A673 (cell line): Measurements from ENCODE around the gene PNMA3. TPM values are rescaled to one million over a fixed set of nuclear protein-coding genes. Genes with fewer than 3 reads are reported as not detected.
"Not testable (repeated sequence)": the region's sequence is repeated elsewhere in the genome, so short reads cannot be mapped to it uniquely, and the experiment has no call there.

Experiments used
- BruUV-seq: library from RNA; stranded (reverse); fragments of 400-500 nt; replicated peaks from 2 replicates; lab custom pipeline; 2021; lab: Mats Ljungman, UMichigan
- CTCF ChIA-PET: fragments of 300-600 bp; sonication (Branson Sonifier 250); formaldehyde crosslinking; loops from one replicate; lab custom pipeline; 2022; ENCODE audit warnings: antibody characterized with exemption; lab: Charles Lee
- POLR2A ChIA-PET: fragments of 300-600 bp; sonication (Branson Sonifier 250); formaldehyde crosslinking; loops from one replicate; lab custom pipeline; 2022; ENCODE audit warnings: antibody characterized with exemption; ENCODE audit not compliant: low non-redundant PET; lab: Charles Lee
- DNase-seq: peaks from one replicate; pipeline ENCODE4 v3.0.0-alpha.2; 2015; ENCODE audit warnings: low spot score
- H3K27ac ChIP-seq: fragments of 200-600 bp; sonication (generic); 2 replicates; pipeline ENCODE4 v1.5.1; 2016; ENCODE audit warnings: mixed run types, low read depth, mild to moderate bottlenecking, mixed read lengths, antibody characterized with exemption, low read length; ENCODE audit not compliant: poor library complexity, severe bottlenecking
- H3K27me3 ChIP-seq: fragments of 200-600 bp; sonication (generic); replicated peaks from 2 replicates; pipeline ENCODE4 v1.6.1; 2017; ENCODE audit warnings: mixed run types, low read depth, mild to moderate bottlenecking, mixed read lengths, antibody characterized with exemption, low read length; ENCODE audit not compliant: insufficient read depth, poor library complexity
- H3K36me3 ChIP-seq: fragments of 200-600 bp; sonication (generic); 2 replicates; pipeline ENCODE4 v1.6.1; 2016; ENCODE audit warnings: mixed run types, mild to moderate bottlenecking, mixed read lengths, antibody characterized with exemption, low read length; ENCODE audit not compliant: insufficient read depth, poor library complexity, severe bottlenecking
- H3K4me1 ChIP-seq: fragments of 200-600 bp; sonication (generic); 2 replicates; pipeline ENCODE4 v1.6.1; 2017; ENCODE audit warnings: mixed run types, mild to moderate bottlenecking, mixed read lengths, antibody characterized with exemption, low read length; ENCODE audit not compliant: insufficient read depth, poor library complexity, severe bottlenecking
- H3K4me3 ChIP-seq: fragments of 200-600 bp; sonication (generic); 2 replicates; pipeline ENCODE4 v1.5.1; 2016; ENCODE audit warnings: low read depth, mixed run types, mild to moderate bottlenecking, mixed read lengths, low read length; ENCODE audit not compliant: poor library complexity, severe bottlenecking
- H3K9me3 ChIP-seq: fragments of 200-600 bp; sonication (generic); 2 replicates; pipeline ENCODE4 v1.6.1; 2016; ENCODE audit warnings: mixed run types, low read depth, mild to moderate bottlenecking, mixed read lengths, antibody characterized with exemption, low read length; ENCODE audit not compliant: poor library complexity, severe bottlenecking
- EZH2 ChIP-seq: fragments of 200-600 bp; sonication (generic); IDR thresholded peaks from 2 replicates; pipeline ENCODE4 v1.6.1; 2017; ENCODE audit warnings: borderline replicate concordance, low read depth, mild to moderate bottlenecking, mixed read lengths, antibody characterized with exemption, low read length; ENCODE audit not compliant: poor library complexity, severe bottlenecking
- intact Hi-C: fragments of 100-400 bp; cut with micrococcal nuclease; formaldehyde crosslinking; loops from one replicate; pipeline ENCODE4 v1.10.0; 2022; ENCODE audit not compliant: unreplicated experiment
- total RNA-seq: library from RNA; stranded (reverse); gene quantifications from 2 replicates; pipeline ENCODE4 v1.2.3, GENCODE V29; 2021
- TF ChIP-seq, protein P1 (sequence below): fragments of 300-800, 200-600 bp; sonication (generic); conservative IDR thresholded peaks from 2 replicates; pipeline ENCODE4 v1.5.1; 2017; ENCODE audit warnings: low read depth, mild to moderate bottlenecking, antibody characterized with exemption, low read length, moderate library complexity, mixed read lengths

Gene PNMA3
- total RNA-seq, 1 experiment from 2014 or later, result 0.90 TPM

- no peak overlapping the region for H3K4me3 ChIP-seq
- no peak for DNase-seq
- H3K27me3 ChIP-seq, result no peaks in the 10 kb centered on the region
- H3K9me3 ChIP-seq, result no peaks in the 10 kb centered on the region
- intact Hi-C loops, result no loop called here
- no TSS peak for BruUV-seq
- TF ChIP-seq, protein P1, sequence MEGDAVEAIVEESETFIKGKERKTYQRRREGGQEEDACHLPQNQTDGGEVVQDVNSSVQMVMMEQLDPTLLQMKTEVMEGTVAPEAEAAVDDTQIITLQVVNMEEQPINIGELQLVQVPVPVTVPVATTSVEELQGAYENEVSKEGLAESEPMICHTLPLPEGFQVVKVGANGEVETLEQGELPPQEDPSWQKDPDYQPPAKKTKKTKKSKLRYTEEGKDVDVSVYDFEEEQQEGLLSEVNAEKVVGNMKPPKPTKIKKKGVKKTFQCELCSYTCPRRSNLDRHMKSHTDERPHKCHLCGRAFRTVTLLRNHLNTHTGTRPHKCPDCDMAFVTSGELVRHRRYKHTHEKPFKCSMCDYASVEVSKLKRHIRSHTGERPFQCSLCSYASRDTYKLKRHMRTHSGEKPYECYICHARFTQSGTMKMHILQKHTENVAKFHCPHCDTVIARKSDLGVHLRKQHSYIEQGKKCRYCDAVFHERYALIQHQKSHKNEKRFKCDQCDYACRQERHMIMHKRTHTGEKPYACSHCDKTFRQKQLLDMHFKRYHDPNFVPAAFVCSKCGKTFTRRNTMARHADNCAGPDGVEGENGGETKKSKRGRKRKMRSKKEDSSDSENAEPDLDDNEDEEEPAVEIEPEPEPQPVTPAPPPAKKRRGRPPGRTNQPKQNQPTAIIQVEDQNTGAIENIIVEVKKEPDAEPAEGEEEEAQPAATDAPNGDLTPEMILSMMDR, result no peak
- TF ChIP-seq EZH2, result no peak
- ChIA-PET POLR2A (no interaction called here), CTCF (no interaction called here)
- no peak overlapping the region for H3K27ac ChIP-seq
- H3K4me1 ChIP-seq, result no peaks in the 10 kb centered on the region
- H3K36me3 ChIP-seq, result no peaks in the 10 kb centered on the region
Observed at GRCh38 chrX:153102418-153102817, 46.1 kb downstream of the PNMA3 start.

DNA sequence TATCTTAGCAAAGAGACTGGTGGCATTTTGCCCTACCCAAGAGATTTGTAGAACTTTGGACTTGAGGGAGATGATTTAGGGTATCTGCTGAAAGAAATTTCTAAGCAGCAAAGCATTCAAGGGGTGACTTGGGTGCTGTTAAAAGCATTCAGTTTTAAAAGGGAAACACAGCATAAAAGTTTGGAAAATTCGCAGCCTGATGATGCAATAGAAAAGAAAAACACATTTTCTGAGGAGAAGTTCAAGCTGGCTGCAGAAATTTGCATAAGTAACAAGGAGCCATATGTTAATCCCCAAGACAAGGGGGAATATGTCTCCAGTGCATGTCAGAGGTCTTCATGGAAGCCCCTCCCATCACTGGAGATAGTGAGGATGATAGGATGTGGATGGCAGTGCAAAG lies 48.7 kb downstream of the PNMA3 start:
- CTCF ChIA-PET, BruUV-seq, H3K27me3 ChIP-seq, H3K27ac ChIP-seq, H3K4me1 ChIP-seq, DNase-seq, H3K9me3 ChIP-seq, H3K4me3 ChIP-seq, intact Hi-C loops, POLR2A ChIA-PET, H3K36me3 ChIP-seq: not testable (repeated sequence)

- H3K4me1 ChIP-seq, DNase-seq, intact Hi-C loops, H3K4me3 ChIP-seq, BruUV-seq, CTCF ChIA-PET, H3K9me3 ChIP-seq, H3K27me3 ChIP-seq, POLR2A ChIA-PET, H3K36me3 ChIP-seq, H3K27ac ChIP-seq: not testable (repeated sequence)
Observed at GRCh38 chrX:153106092-153106801, 50.0 kb downstream of the PNMA3 start.

Other genes starting within 250 kb of the PNMA3 start
- gene CETN2, start 225.7 kb upstream of the PNMA3 start, total RNA-seq, result 33.3 and 36.1 TPM in 2 replicates
- 44.4 and 52.0 TPM in 2 replicates for gene NSDHL, start 225.4 kb upstream of the PNMA3 start, total RNA-seq
- 2.1 and 2.2 TPM in 2 replicates for gene ZNF185, start 158.4 kb upstream of the PNMA3 start, total RNA-seq
- not detected in 2 replicates for gene PNMA5, start 62.4 kb upstream of the PNMA3 start, total RNA-seq
- gene PNMA6A, start 16.0 kb downstream of the PNMA3 start, total RNA-seq, result 6.3 and 7.0 TPM in 2 replicates
- gene MAGEA1, start 122.8 kb downstream of the PNMA3 start, total RNA-seq, result not detected in 2 replicates